OCI-LY1 (cell line): ENCODE measurements around the gene ADAT2.

Source experiments
- EZH2 ChIP-seq: fragments of 200-600 bp; sonication (generic), shearing (Covaris generic); IDR thresholded peaks from 2 replicates; pipeline ENCODE4 v1.8.0; 2017; ENCODE audit warnings: borderline replicate concordance, mixed run types, mild to moderate bottlenecking, antibody characterized with exemption, low read length, moderate library complexity, mixed read lengths
- TF ChIP-seq, protein P1 (sequence below): fragments of 200-600 bp; sonication (generic), shearing (Covaris generic); IDR thresholded peaks from 2 replicates; pipeline ENCODE4 v1.5.1; 2017; ENCODE audit warnings: mild to moderate bottlenecking, antibody characterized with exemption, low read length, moderate library complexity, mixed read lengths

- TF ChIP-seq, protein P1, sequence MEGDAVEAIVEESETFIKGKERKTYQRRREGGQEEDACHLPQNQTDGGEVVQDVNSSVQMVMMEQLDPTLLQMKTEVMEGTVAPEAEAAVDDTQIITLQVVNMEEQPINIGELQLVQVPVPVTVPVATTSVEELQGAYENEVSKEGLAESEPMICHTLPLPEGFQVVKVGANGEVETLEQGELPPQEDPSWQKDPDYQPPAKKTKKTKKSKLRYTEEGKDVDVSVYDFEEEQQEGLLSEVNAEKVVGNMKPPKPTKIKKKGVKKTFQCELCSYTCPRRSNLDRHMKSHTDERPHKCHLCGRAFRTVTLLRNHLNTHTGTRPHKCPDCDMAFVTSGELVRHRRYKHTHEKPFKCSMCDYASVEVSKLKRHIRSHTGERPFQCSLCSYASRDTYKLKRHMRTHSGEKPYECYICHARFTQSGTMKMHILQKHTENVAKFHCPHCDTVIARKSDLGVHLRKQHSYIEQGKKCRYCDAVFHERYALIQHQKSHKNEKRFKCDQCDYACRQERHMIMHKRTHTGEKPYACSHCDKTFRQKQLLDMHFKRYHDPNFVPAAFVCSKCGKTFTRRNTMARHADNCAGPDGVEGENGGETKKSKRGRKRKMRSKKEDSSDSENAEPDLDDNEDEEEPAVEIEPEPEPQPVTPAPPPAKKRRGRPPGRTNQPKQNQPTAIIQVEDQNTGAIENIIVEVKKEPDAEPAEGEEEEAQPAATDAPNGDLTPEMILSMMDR = no peak
- no peak for TF ChIP-seq EZH2
These were observed 64.9 kb downstream of the ADAT2 start for GRCh38 chr6:143385636-143386035.
